ENCODE measurements around the gene FBXW2.
"Not testable (repeated sequence)": the region's sequence is repeated elsewhere in the genome, so short reads cannot be mapped to it uniquely, and the experiment has no call there.

FBXW2 gene

DNA sequence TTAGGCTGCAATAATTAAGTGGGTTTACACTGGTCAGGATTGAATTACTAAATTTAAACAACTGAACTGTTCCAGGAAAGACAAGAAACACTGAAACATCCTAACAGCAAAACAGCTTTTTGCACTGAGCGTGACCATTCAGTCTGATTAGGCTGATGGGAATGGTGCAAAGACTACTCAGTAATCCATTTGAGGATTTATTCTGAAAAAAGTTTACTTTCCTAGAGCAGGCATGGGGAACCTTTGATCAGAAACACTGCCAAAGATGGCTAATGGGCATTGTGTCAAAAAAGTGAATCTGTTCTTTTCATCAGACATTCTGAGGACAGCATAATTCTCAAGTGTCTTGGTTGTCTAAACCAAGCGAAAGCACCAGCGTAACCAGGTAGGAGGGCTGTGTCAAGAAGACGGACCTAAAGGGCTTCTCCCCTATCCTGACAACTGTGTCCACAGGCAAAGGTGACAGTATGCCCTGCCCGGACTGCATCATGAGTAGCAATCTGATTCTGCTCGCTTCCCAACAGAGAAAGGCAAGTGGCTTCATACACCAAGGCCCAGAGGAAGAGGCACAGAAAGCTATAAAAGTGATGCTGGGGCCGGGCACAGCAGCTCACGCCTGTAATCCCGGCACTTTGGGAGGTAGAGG, 33.3 kb downstream of the FBXW2 start:
- H3K27ac ChIP-seq (ENCODE audit: low read depth, low read length): no peak overlapping the region
- H3K36me3 ChIP-seq (ENCODE audit: insufficient read depth, low read length): peaks cover 26% of the 10 kb centered on the region
- no peak overlapping the region for H3K9ac ChIP-seq (ENCODE audit: low read length)
- H3K4me1 ChIP-seq (ENCODE audit: insufficient read depth, low read length): peaks cover 4% of the 10 kb centered on the region
- no peaks in the 10 kb centered on the region for H3K27me3 ChIP-seq (ENCODE audit: control insufficient read depth in 1 of 2, insufficient read depth in 2 of 2, low read length in 2 of 2)
- no peak overlapping the region for H3K4me3 ChIP-seq (ENCODE audit: low read depth in 1 of 2, low read length in 2 of 2)
- no peaks in the 10 kb centered on the region for H3K9me3 ChIP-seq (ENCODE audit: low read length)

- Histone ChIP-seq H3K9me3 (ENCODE audit: low read length) (no peaks in the 10 kb centered on the region), H3K36me3 (ENCODE audit: insufficient read depth, low read length) (peaks cover 14% of the 10 kb centered on the region), H3K27me3 (ENCODE audit: control insufficient read depth in 1 of 2, insufficient read depth in 2 of 2, low read length in 2 of 2) (no peaks in the 10 kb centered on the region), H3K4me3 (ENCODE audit: low read depth in 1 of 2, low read length in 2 of 2) (no peak overlapping the region), H3K9ac (ENCODE audit: low read length) (no peak overlapping the region), H3K4me1 (ENCODE audit: insufficient read depth, low read length) (peaks cover 4% of the 10 kb centered on the region), H3K27ac (ENCODE audit: low read depth, low read length) (no peak overlapping the region)
These were observed 34.7 kb downstream of the FBXW2 start for GRCh38 chr9:120758544-120758943.

GRCh38 chr9:120757026-120757913, 35.9 kb downstream of the FBXW2 start:
- H3K4me3 ChIP-seq (ENCODE audit: low read depth in 1 of 2, low read length in 2 of 2): no peak overlapping the region
- H3K9me3 ChIP-seq (ENCODE audit: low read length): no peaks in the 10 kb centered on the region
- peaks cover 4% of the 10 kb centered on the region for H3K4me1 ChIP-seq (ENCODE audit: insufficient read depth, low read length)
- peaks cover 12% of the 10 kb centered on the region for H3K36me3 ChIP-seq (ENCODE audit: insufficient read depth, low read length)
- no peaks in the 10 kb centered on the region for H3K27me3 ChIP-seq (ENCODE audit: control insufficient read depth in 1 of 2, insufficient read depth in 2 of 2, low read length in 2 of 2)
- no peak overlapping the region for H3K9ac ChIP-seq (ENCODE audit: low read length)
- H3K27ac ChIP-seq (ENCODE audit: low read depth, low read length): no peak overlapping the region

DNA sequence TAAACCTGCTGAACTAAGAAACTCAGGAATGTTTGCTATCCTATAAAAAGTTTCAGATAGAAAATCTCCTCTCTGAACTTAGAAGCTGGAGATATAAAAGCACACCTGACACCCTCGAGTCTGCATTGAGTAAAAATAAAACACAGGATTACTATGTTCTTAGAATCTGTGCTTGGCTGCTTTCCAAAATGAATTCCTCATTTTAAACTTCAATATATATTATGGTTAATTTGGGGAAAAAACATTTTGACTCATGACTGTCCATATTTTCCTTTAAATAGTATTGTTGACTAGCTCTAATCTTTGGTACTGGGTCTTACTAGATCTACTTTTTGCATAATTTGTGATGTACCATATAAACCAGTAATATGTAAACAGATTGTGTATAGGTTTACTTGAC, 36.7 kb downstream of the FBXW2 start:
- Histone ChIP-seq H3K9me3 (ENCODE audit: low read length) (no peaks in the 10 kb centered on the region), H3K27me3 (ENCODE audit: control insufficient read depth in 1 of 2, insufficient read depth in 2 of 2, low read length in 2 of 2) (no peaks in the 10 kb centered on the region), H3K4me3 (ENCODE audit: low read depth in 1 of 2, low read length in 2 of 2) (no peak overlapping the region), H3K27ac (ENCODE audit: low read depth, low read length) (no peak overlapping the region), H3K9ac (ENCODE audit: low read length) (no peak overlapping the region), H3K4me1 (ENCODE audit: insufficient read depth, low read length) (peaks cover 4% of the 10 kb centered on the region), H3K36me3 (ENCODE audit: insufficient read depth, low read length) (peaks cover 9% of the 10 kb centered on the region)

DNA sequence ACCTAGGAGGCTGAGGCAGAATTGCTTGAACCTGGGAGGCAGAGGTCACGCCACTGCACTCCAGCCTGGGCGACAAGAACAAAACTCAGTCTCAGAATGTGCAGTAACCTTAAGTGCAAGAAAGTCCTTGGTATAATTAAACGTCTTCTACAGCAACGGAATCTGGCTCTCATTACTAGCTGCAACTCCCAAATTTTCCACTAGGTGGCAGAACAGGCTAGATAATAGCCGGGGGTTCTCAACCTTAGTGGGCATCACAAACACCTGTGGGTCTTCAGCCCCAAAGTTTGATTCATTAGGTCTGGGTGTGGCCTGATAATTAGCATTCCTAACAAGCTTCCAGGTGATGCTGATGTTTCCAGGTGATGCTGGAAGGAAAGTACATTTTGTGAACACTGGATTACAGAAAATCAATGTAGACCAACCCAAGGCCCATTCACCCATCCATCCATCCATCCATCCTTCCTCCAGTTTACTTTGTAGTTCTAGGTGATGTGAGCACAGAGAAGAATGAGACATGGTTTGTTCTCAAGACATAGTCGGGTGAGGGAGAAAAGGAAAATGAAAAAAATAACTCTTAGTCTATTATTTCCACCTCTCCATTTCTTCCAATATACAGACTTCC, 37.3 kb downstream of the FBXW2 start:
- H3K9me3 ChIP-seq (ENCODE audit: low read length): no peaks in the 10 kb centered on the region
- no peak overlapping the region for H3K4me3 ChIP-seq (ENCODE audit: low read depth in 1 of 2, low read length in 2 of 2)
- H3K36me3 ChIP-seq (ENCODE audit: insufficient read depth, low read length): peaks cover 5% of the 10 kb centered on the region
- H3K9ac ChIP-seq (ENCODE audit: low read length): no peak overlapping the region
- no peak overlapping the region for H3K27ac ChIP-seq (ENCODE audit: low read depth, low read length)
- H3K27me3 ChIP-seq (ENCODE audit: control insufficient read depth in 1 of 2, insufficient read depth in 2 of 2, low read length in 2 of 2): no peaks in the 10 kb centered on the region
- peaks cover 4% of the 10 kb centered on the region for H3K4me1 ChIP-seq (ENCODE audit: insufficient read depth, low read length)

- no peak overlapping the region for H3K27ac ChIP-seq (ENCODE audit: low read depth, low read length)
- H3K36me3 ChIP-seq (ENCODE audit: insufficient read depth, low read length): peaks cover 5% of the 10 kb centered on the region
- H3K4me3 ChIP-seq (ENCODE audit: low read depth in 1 of 2, low read length in 2 of 2): no peak overlapping the region
- H3K9ac ChIP-seq (ENCODE audit: low read length): no peak overlapping the region
- no peaks in the 10 kb centered on the region for H3K27me3 ChIP-seq (ENCODE audit: control insufficient read depth in 1 of 2, insufficient read depth in 2 of 2, low read length in 2 of 2)
- H3K4me1 ChIP-seq (ENCODE audit: insufficient read depth, low read length): peaks cover 4% of the 10 kb centered on the region
- H3K9me3 ChIP-seq (ENCODE audit: low read length): no peaks in the 10 kb centered on the region
These were observed 38.2 kb downstream of the FBXW2 start for GRCh38 chr9:120755044-120755443.

- Histone ChIP-seq H3K27ac (ENCODE audit: low read depth, low read length) (no peak overlapping the region), H3K4me1 (ENCODE audit: insufficient read depth, low read length) (no peaks in the 10 kb centered on the region), H3K9me3 (ENCODE audit: low read length) (no peaks in the 10 kb centered on the region), H3K9ac (ENCODE audit: low read length) (no peak overlapping the region), H3K4me3 (ENCODE audit: low read depth in 1 of 2, low read length in 2 of 2) (no peak overlapping the region), H3K27me3 (ENCODE audit: control insufficient read depth in 1 of 2, insufficient read depth in 2 of 2, low read length in 2 of 2) (no peaks in the 10 kb centered on the region), H3K36me3 (ENCODE audit: insufficient read depth, low read length) (no peaks in the 10 kb centered on the region)
These were observed 42.8 kb downstream of the FBXW2 start for GRCh38 chr9:120750421-120750820.

DNA sequence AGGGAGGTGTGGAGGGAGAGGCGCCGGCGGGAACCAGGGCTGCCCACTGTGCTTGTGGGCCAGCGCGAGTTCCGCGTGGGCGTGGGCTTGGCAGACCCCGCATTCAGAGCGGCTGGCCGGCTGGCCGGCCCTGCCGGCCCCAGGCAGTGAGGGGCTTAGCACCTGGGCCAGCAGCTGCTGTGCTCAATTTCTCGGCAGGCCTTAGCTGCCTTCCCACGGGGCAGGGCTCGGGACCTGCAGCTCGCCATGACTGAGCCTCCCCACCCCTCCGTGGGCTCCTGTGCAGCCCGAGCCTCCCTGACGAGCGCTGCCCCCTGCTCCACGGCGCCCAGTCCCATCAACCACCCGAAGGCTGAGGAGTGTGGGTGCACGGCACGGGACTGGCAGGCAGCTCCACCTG, 46.9 kb downstream of the FBXW2 start:
- H3K27me3 ChIP-seq (ENCODE audit: control insufficient read depth in 1 of 2, insufficient read depth in 2 of 2, low read length in 2 of 2); H3K9ac ChIP-seq (ENCODE audit: low read length); H3K9me3 ChIP-seq (ENCODE audit: low read length); H3K27ac ChIP-seq (ENCODE audit: low read depth, low read length); H3K36me3 ChIP-seq (ENCODE audit: insufficient read depth, low read length); H3K4me3 ChIP-seq (ENCODE audit: low read depth in 1 of 2, low read length in 2 of 2); H3K4me1 ChIP-seq (ENCODE audit: insufficient read depth, low read length): not testable (repeated sequence)

DNA sequence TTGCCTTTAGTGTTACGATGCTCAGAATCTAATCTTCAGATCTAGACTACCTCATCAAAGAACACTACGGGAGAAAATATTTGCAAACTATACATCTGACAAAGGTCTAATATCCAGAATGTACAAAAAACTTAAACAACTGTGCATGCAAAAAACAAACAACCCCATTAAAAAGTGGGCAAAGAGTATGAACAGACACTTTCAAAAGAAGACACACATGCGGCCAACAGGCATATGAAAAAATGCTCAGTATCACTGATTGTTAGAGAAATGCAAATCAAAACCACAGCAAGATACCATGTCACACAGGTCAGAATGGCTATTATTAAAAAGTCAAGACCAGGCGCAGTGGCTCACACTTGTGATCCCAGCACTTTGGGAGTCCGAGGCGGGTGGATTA, 47.9 kb downstream of the FBXW2 start:
- H3K9ac ChIP-seq (ENCODE audit: low read length): no peak overlapping the region
- no peaks in the 10 kb centered on the region for H3K27me3 ChIP-seq (ENCODE audit: control insufficient read depth in 1 of 2, insufficient read depth in 2 of 2, low read length in 2 of 2)
- H3K4me3 ChIP-seq (ENCODE audit: low read depth in 1 of 2, low read length in 2 of 2): no peak overlapping the region
- H3K4me1 ChIP-seq (ENCODE audit: insufficient read depth, low read length): no peaks in the 10 kb centered on the region
- H3K36me3 ChIP-seq (ENCODE audit: insufficient read depth, low read length): no peaks in the 10 kb centered on the region
- H3K27ac ChIP-seq (ENCODE audit: low read depth, low read length): no peak overlapping the region
- no peaks in the 10 kb centered on the region for H3K9me3 ChIP-seq (ENCODE audit: low read length)

GRCh38 chr9:120742951-120743416, 50.2 kb downstream of the FBXW2 start:
- no peaks in the 10 kb centered on the region for H3K27me3 ChIP-seq (ENCODE audit: control insufficient read depth in 1 of 2, insufficient read depth in 2 of 2, low read length in 2 of 2)
- no peak overlapping the region for H3K27ac ChIP-seq (ENCODE audit: low read depth, low read length)
- no peak overlapping the region for H3K9ac ChIP-seq (ENCODE audit: low read length)
- no peaks in the 10 kb centered on the region for H3K36me3 ChIP-seq (ENCODE audit: insufficient read depth, low read length)
- H3K4me3 ChIP-seq (ENCODE audit: low read depth in 1 of 2, low read length in 2 of 2): no peak overlapping the region
- no peaks in the 10 kb centered on the region for H3K9me3 ChIP-seq (ENCODE audit: low read length)
- H3K4me1 ChIP-seq (ENCODE audit: insufficient read depth, low read length): no peaks in the 10 kb centered on the region

GRCh38 chr9:120741701-120742100, 51.5 kb downstream of the FBXW2 start:
- no peaks in the 10 kb centered on the region for H3K36me3 ChIP-seq (ENCODE audit: insufficient read depth, low read length)
- H3K4me1 ChIP-seq (ENCODE audit: insufficient read depth, low read length): no peaks in the 10 kb centered on the region
- no peak overlapping the region for H3K4me3 ChIP-seq (ENCODE audit: low read depth in 1 of 2, low read length in 2 of 2)
- H3K9ac ChIP-seq (ENCODE audit: low read length): no peak overlapping the region
- no peak overlapping the region for H3K27ac ChIP-seq (ENCODE audit: low read depth, low read length)
- no peaks in the 10 kb centered on the region for H3K27me3 ChIP-seq (ENCODE audit: control insufficient read depth in 1 of 2, insufficient read depth in 2 of 2, low read length in 2 of 2)
- no peaks in the 10 kb centered on the region for H3K9me3 ChIP-seq (ENCODE audit: low read length)
